Esophagus (tissue), 2 donors: ENCODE measurements around the gene USP3. TPM values are rescaled to one million over a fixed set of nuclear protein-coding genes. Genes with fewer than 3 reads are reported as not detected.
"Not testable (repeated sequence)": the region's sequence is repeated elsewhere in the genome, so short reads cannot be mapped to it uniquely, and the experiment has no call there.

ENCODE experiments used
- H3K27ac ChIP-seq, 2 donors: one replicate each; pipeline ENCODE4 v1.5.1; 2013; ENCODE audit warnings: low read depth in 2 of 2, mild to moderate bottlenecking in 2 of 2, inconsistent platforms in 1 of 2, low read length in 1 of 2, moderate library complexity in 1 of 2
- H3K27me3 ChIP-seq, 2 donors: one replicate each; pipeline ENCODE4 v1.6.1; 2013; ENCODE audit warnings: low read length in 2 of 2, control low read depth in 1 of 2, mild to moderate bottlenecking in 1 of 2; ENCODE audit not compliant: insufficient read depth in 2 of 2, control insufficient read depth in 1 of 2
- H3K36me3 ChIP-seq, 2 donors: one replicate each; pipeline ENCODE4 v1.6.1; 2013; ENCODE audit warnings: low read length in 1 of 2; ENCODE audit not compliant: control insufficient read depth in 2 of 2, insufficient read depth in 2 of 2
- H3K4me1 ChIP-seq, 2 donors: one replicate each; pipeline ENCODE4 v1.6.1; 2013; ENCODE audit warnings: low read length in 1 of 2; ENCODE audit not compliant: control insufficient read depth in 2 of 2, insufficient read depth in 2 of 2
- H3K4me3 ChIP-seq, 2 donors: one replicate each; pipeline ENCODE4 v1.5.1; 2013; ENCODE audit warnings: low read length in 2 of 2, mild to moderate bottlenecking in 2 of 2, low read depth in 1 of 2, moderate library complexity in 1 of 2
- H3K9me3 ChIP-seq, 2 donors: one replicate each; pipeline ENCODE4 v1.6.1; 2013; ENCODE audit warnings: mild to moderate bottlenecking in 2 of 2, low read depth in 1 of 2, low read length in 1 of 2, moderate library complexity in 1 of 2; ENCODE audit not compliant: control insufficient read depth in 2 of 2, insufficient read depth in 1 of 2
- WGBS, 2 donors: extraction: QIAGEN DNeasy Blood & Tissue Kit; methylation state at CpG; one replicate each; pipeline ENCODE4 v1.1.7; 2013; 5-methylcytosine and 5-hydroxymethylcytosine counted together
- polyA plus RNA-seq, 2 donors: library from polyadenylated mRNA; stranded (reverse); fragments of 200-250 nt; gene quantifications; one replicate each; pipeline ENCODE4 v1.2.3, GENCODE V29; 2013
- donor health status: healthy with polysubstance abuse.
- donor health status: Bipolar disorder and iron deficiency.

The USP3 gene
- polyA plus RNA-seq, 2 donors: 14.0 to 15.0 TPM

- H3K36me3 ChIP-seq: no peaks in the 10 kb centered on the region
- no peaks in the 10 kb centered on the region for H3K9me3 ChIP-seq
- H3K27ac ChIP-seq: no peak overlapping the region
- H3K4me1 ChIP-seq: no peaks in the 10 kb centered on the region
- H3K27me3 ChIP-seq: no peaks in the 10 kb centered on the region
- no peak overlapping the region for H3K4me3 ChIP-seq
- 81 to 86% methylated on average over 5 of the region's 5 CpGs for WGBS, 2 donors
Measured at GRCh38 chr15:63532307-63532744, 27.9 kb downstream of the USP3 start.

- H3K27ac ChIP-seq, H3K4me1 ChIP-seq, H3K36me3 ChIP-seq, H3K9me3 ChIP-seq, H3K4me3 ChIP-seq, H3K27me3 ChIP-seq: not testable (repeated sequence)
- 94 to 96% methylated on average over 3 of the region's 3 CpGs for WGBS, 2 donors
Measured at GRCh38 chr15:63534888-63535287, 30.5 kb downstream of the USP3 start.

- Histone ChIP-seq H3K4me1 (no peaks in the 10 kb centered on the region), H3K9me3 (no peaks in the 10 kb centered on the region), H3K27ac (no peak overlapping the region), H3K36me3 (no peaks in the 10 kb centered on the region), H3K4me3 (no peak overlapping the region), H3K27me3 (no peaks in the 10 kb centered on the region)
- whole genome bisulfite sequencing, 2 donors: 86 to 92% methylated on average over 3 of the region's 3 CpGs
Measured at GRCh38 chr15:63535689-63536088, 31.3 kb downstream of the USP3 start.

GRCh38 chr15:63538876-63539275 lies 34.5 kb downstream of the USP3 start:
- no peak overlapping the region for H3K27ac ChIP-seq
- H3K4me1 ChIP-seq: no peaks in the 10 kb centered on the region
- 92 to 94% methylated on average over 3 of the region's 3 CpGs for WGBS, 2 donors
- no peak overlapping the region for H3K4me3 ChIP-seq
- no peaks in the 10 kb centered on the region for H3K36me3 ChIP-seq
- H3K9me3 ChIP-seq: no peaks in the 10 kb centered on the region
- H3K27me3 ChIP-seq: no peaks in the 10 kb centered on the region

- Histone ChIP-seq H3K27ac (no peak overlapping the region), H3K4me1 (no peaks in the 10 kb centered on the region), H3K27me3 (no peaks in the 10 kb centered on the region), H3K4me3 (no peak overlapping the region), H3K9me3 (no peaks in the 10 kb centered on the region), H3K36me3 (no peaks in the 10 kb centered on the region)
- 70% methylated on average over 6 of the region's 6 CpGs for WGBS, 2 donors
Measured at GRCh38 chr15:63539521-63539920, 35.1 kb downstream of the USP3 start.

GRCh38 chr15:63539998-63540397 lies 35.6 kb downstream of the USP3 start:
- no peaks in the 10 kb centered on the region for H3K36me3 ChIP-seq
- H3K27me3 ChIP-seq: no peaks in the 10 kb centered on the region
- H3K4me1 ChIP-seq: no peaks in the 10 kb centered on the region
- H3K9me3 ChIP-seq: no peaks in the 10 kb centered on the region
- no peak overlapping the region for H3K4me3 ChIP-seq
- no peak overlapping the region for H3K27ac ChIP-seq

- Histone ChIP-seq H3K4me1 (no peaks in the 10 kb centered on the region), H3K36me3 (no peaks in the 10 kb centered on the region), H3K27me3 (no peaks in the 10 kb centered on the region), H3K4me3 (no peak overlapping the region), H3K9me3 (no peaks in the 10 kb centered on the region), H3K27ac (no peak overlapping the region)
- whole genome bisulfite sequencing, 2 donors: 81 to 94% methylated on average over 4 of the region's 4 CpGs
Measured at GRCh38 chr15:63540449-63540848, 36.1 kb downstream of the USP3 start.

GRCh38 chr15:63544258-63545026 lies 40.0 kb downstream of the USP3 start:
- 76 to 78% methylated on average over 5 of the region's 5 CpGs for WGBS, 2 donors
- Histone ChIP-seq H3K9me3 (no peaks in the 10 kb centered on the region), H3K27ac (no peak overlapping the region), H3K4me3 (no peak overlapping the region), H3K36me3 (no peaks in the 10 kb centered on the region), H3K27me3 (no peaks in the 10 kb centered on the region), H3K4me1 (no peaks in the 10 kb centered on the region)

GRCh38 chr15:63545520-63545919 lies 41.1 kb downstream of the USP3 start:
- H3K27me3 ChIP-seq: no peaks in the 10 kb centered on the region
- 94 to 96% methylated on average over 10 of the region's 10 CpGs for WGBS, 2 donors
- no peaks in the 10 kb centered on the region for H3K36me3 ChIP-seq

GRCh38 chr15:63551400-63551799 lies 47.0 kb downstream of the USP3 start:
- 44 to 58% methylated on average over 1 of the region's 1 CpG for WGBS, 2 donors
- no peak overlapping the region for H3K27ac ChIP-seq

More at GRCh38 chr15:63545520-63545919, 41.1 kb downstream of the USP3 start:
- Histone ChIP-seq H3K27ac (no peak overlapping the region), H3K4me1 (no peaks in the 10 kb centered on the region), H3K4me3 (no peak overlapping the region), H3K9me3 (no peaks in the 10 kb centered on the region)

More at GRCh38 chr15:63551400-63551799, 47.0 kb downstream of the USP3 start:
- H3K9me3 ChIP-seq: no peaks in the 10 kb centered on the region
- H3K4me1 ChIP-seq: no peaks in the 10 kb centered on the region
- no peaks in the 10 kb centered on the region for H3K27me3 ChIP-seq
- peaks cover 0 to 3% of the 10 kb centered on the region in 2 donors for H3K36me3 ChIP-seq
- H3K4me3 ChIP-seq: no peak overlapping the region
